Panc1 (cell line): ENCODE results near the gene WNK2. TPM values are rescaled to one million over a fixed set of nuclear protein-coding genes. Genes with fewer than 3 reads are reported as not detected.

Experiments
- ATAC-seq: fragments of 200-7000 bp; cut with Tn5 transposase; 2 replicates; pipeline ENCODE4 v1.9.1; 2020; ENCODE audit warnings: mild to moderate bottlenecking, moderate library complexity
- BruUV-seq: library from RNA; stranded (reverse); fragments of 400-500 nt; replicated peaks from 2 replicates; lab custom pipeline; 2021; lab: Mats Ljungman, UMichigan
- CTCF ChIA-PET: fragments of 300-600 bp; sonication (Branson Sonifier 250); formaldehyde crosslinking; loops from one replicate; lab custom pipeline; 2022; ENCODE audit warnings: antibody characterized with exemption; lab: Charles Lee
- POLR2A ChIA-PET: fragments of 300-600 bp; sonication (Branson Sonifier 250); formaldehyde crosslinking; loops from one replicate; lab custom pipeline; 2022; ENCODE audit warnings: antibody characterized with exemption; lab: Charles Lee
- DNase-seq: peaks from one replicate; pipeline ENCODE4 v3.0.0-alpha.2; 2010; ENCODE audit warnings: low read depth, low spot score
- H3K27ac ChIP-seq: 2 replicates; pipeline ENCODE4 v1.5.1; 2011; ENCODE audit warnings: mild to moderate bottlenecking, low read length, inconsistent platforms
- H3K27me3 ChIP-seq: fragments of 200-500 bp; sonication (Bioruptor generic); 2 replicates; pipeline ENCODE4 v1.6.0; 2014; ENCODE audit warnings: low read length, inconsistent platforms; ENCODE audit not compliant: control insufficient read depth, insufficient read depth
- H3K36me3 ChIP-seq: fragments of 200-500 bp; sonication (Bioruptor generic); 2 replicates; pipeline ENCODE4 v1.5.1; 2014; ENCODE audit warnings: inconsistent platforms, mild to moderate bottlenecking, low read length, moderate library complexity; ENCODE audit not compliant: control insufficient read depth, insufficient read depth
- H3K4me1 ChIP-seq: 2 replicates; pipeline ENCODE4 v1.5.1; 2011; ENCODE audit warnings: inconsistent platforms, mild to moderate bottlenecking, low read length, moderate library complexity; ENCODE audit not compliant: control insufficient read depth, insufficient read depth
- H3K4me3 ChIP-seq, 2 experiments: 2 replicates each; pipeline ENCODE4 v1.5.1; 2011 to 2012; ENCODE audit warnings: low read depth in 2 of 2, low read length in 2 of 2, mild to moderate bottlenecking in 2 of 2, inconsistent platforms in 1 of 2, moderate library complexity in 1 of 2
- H3K9me3 ChIP-seq: fragments of 200-500 bp; sonication (Bioruptor generic); 2 replicates; pipeline ENCODE4 v1.5.1; 2014; ENCODE audit warnings: low read depth, mild to moderate bottlenecking, inconsistent platforms, low read length, moderate library complexity; ENCODE audit not compliant: control insufficient read depth, insufficient read depth
- CTCF ChIP-seq: fragments of 450-650 bp; IDR thresholded peaks from 2 replicates; pipeline ENCODE4 v1.5.1; 2017; ENCODE audit warnings: mild to moderate bottlenecking
- POLR2AphosphoS5 ChIP-seq: IDR thresholded peaks from 2 replicates; pipeline ENCODE4 v1.6.1; 2012; ENCODE audit warnings: mild to moderate bottlenecking, low read depth, low read length, moderate library complexity
- REST ChIP-seq, 2 experiments: IDR thresholded peaks; 2 replicates each; pipeline ENCODE4 v1.6.1; 2011 to 2012; ENCODE audit warnings: low read depth in 2 of 2, control low read depth in 1 of 2, low read length in 1 of 2, mild to moderate bottlenecking in 1 of 2, moderate library complexity in 1 of 2; ENCODE audit not compliant: insufficient read depth in 1 of 2
- SIN3A ChIP-seq: IDR thresholded peaks from 2 replicates; pipeline ENCODE4 v1.6.1; 2012; ENCODE audit warnings: low read depth, mild to moderate bottlenecking, low read length, moderate library complexity, borderline replicate concordance; ENCODE audit not compliant: insufficient read depth
- TCF7L2 ChIP-seq: IDR thresholded peaks from 2 replicates; pipeline ENCODE4 v1.6.1; 2011; ENCODE audit warnings: mild to moderate bottlenecking, low read depth, low read length, inconsistent platforms
- in situ Hi-C: cut with HindIII; loops from 2 replicates; pipeline ENCODE4 v1.10.0; 2016; ENCODE audit warnings: low sequenced_read_pairs, low pct_unique_long_range_greater_than_20kb
- intact Hi-C: fragments of 100-400 bp; cut with micrococcal nuclease; formaldehyde crosslinking; loops from one replicate; pipeline ENCODE4 v1.10.0; 2022; ENCODE audit not compliant: unreplicated experiment
- total RNA-seq: library from RNA; stranded (reverse); gene quantifications from one replicate; pipeline ENCODE4 v1.2.1, GENCODE V29; 2021; ENCODE audit not compliant: unreplicated experiment

WNK2 gene
- total RNA-seq, 1 experiment from 2014 or later = 13.7 TPM

GRCh38 chr9:93169444-93169843, 14.5 kb upstream of the WNK2 start:
- H3K36me3 ChIP-seq = no peaks in the 10 kb centered on the region
- H3K4me1 ChIP-seq = no peaks in the 10 kb centered on the region
- TF ChIP-seq REST (IDR thresholded peaks at IDR 0.05; ENCODE audit: insufficient read depth in 1 of 2, low read depth in 2 of 2, low read length in 1 of 2) = no peak
- TF ChIP-seq SIN3A = no peak
- no peak for TF ChIP-seq CTCF
- TF ChIP-seq POLR2AphosphoS5 = no peak
- no TSS peak for BruUV-seq
- H3K9me3 ChIP-seq = no peaks in the 10 kb centered on the region
- POLR2A ChIA-PET = no interaction called here
- no peak overlapping the region for H3K27ac ChIP-seq
- no peak for DNase-seq
- ATAC-seq = no peak
- in situ Hi-C loops = no loop called here
- intact Hi-C loops = loop anchor here (10.0 kb wide), 1 partner anchor 395 kb away; no protein-coding TSS in a partner anchor
- no peaks in the 10 kb centered on the region for H3K27me3 ChIP-seq
- H3K4me3 ChIP-seq = no peak overlapping the region
- CTCF ChIA-PET = no interaction called here

GRCh38 chr9:93170571-93170970, 13.4 kb upstream of the WNK2 start:
- Histone ChIP-seq H3K4me3 (no peak overlapping the region), H3K27ac (no peak overlapping the region), H3K4me1 (no peaks in the 10 kb centered on the region), H3K9me3 (no peaks in the 10 kb centered on the region), H3K27me3 (no peaks in the 10 kb centered on the region), H3K36me3 (no peaks in the 10 kb centered on the region)
- ATAC-seq = no peak
- no peak for TF ChIP-seq TCF7L2
- TF ChIP-seq POLR2AphosphoS5 = no peak
- no peak for DNase-seq
- intact Hi-C loops = no loop called here
- POLR2A ChIA-PET = no interaction called here
- no TSS peak for BruUV-seq
- in situ Hi-C loops = no loop called here
- CTCF ChIA-PET = no interaction called here

- Histone ChIP-seq H3K27me3 (no peaks in the 10 kb centered on the region), H3K27ac (no peak overlapping the region), H3K4me1 (no peaks in the 10 kb centered on the region), H3K4me3 (no peak overlapping the region), H3K9me3 (no peaks in the 10 kb centered on the region), H3K36me3 (no peaks in the 10 kb centered on the region)
- DNase-seq (no peak), ATAC-seq (no peak)
- BruUV-seq = no TSS peak
- intact Hi-C loops = no loop called here
- ChIA-PET CTCF (no interaction called here), POLR2A (no interaction called here)
- no peak for TF ChIP-seq POLR2AphosphoS5
- no peak for TF ChIP-seq SIN3A
- TF ChIP-seq CTCF = no peak
- no peak for TF ChIP-seq TCF7L2
- TF ChIP-seq REST (IDR thresholded peaks at IDR 0.05; ENCODE audit: insufficient read depth in 1 of 2, low read depth in 2 of 2, low read length in 1 of 2) = no peak
- in situ Hi-C loops = no loop called here
Measured at GRCh38 chr9:93171261-93171990, 12.5 kb upstream of the WNK2 start.
